ENCODE measurements around the gene CDSN.
"Not testable (repeated sequence)": the region's sequence is repeated elsewhere in the genome, so short reads cannot be mapped to it uniquely, and the experiment has no call there.

Gene CDSN

GRCh38 chr6:31120151-31120915 lies at the start of gene CDSN:
CDSN (minus strand) TSS chr6:31120446; CDS start chr6:31120419, 27 bp downstream.
- Histone ChIP-seq H3K27me3 (peaks cover 22% of the 10 kb centered on the region), H3K36me3 (no peaks in the 10 kb centered on the region), H3K4me1 (ENCODE audit: control insufficient read depth in 1 of 2, insufficient read depth in 1 of 2, low read depth in 1 of 2, low read length in 1 of 2) (no peaks in the 10 kb centered on the region), H3K9me3 (no peaks in the 10 kb centered on the region), H3K27ac (no peak within 1 kb of the TSS), H3K4me3 (ENCODE audit: low read depth in 1 of 2, low read length in 1 of 2) (no peak within 1 kb of the TSS)
- TF ChIP-seq, protein P1, sequence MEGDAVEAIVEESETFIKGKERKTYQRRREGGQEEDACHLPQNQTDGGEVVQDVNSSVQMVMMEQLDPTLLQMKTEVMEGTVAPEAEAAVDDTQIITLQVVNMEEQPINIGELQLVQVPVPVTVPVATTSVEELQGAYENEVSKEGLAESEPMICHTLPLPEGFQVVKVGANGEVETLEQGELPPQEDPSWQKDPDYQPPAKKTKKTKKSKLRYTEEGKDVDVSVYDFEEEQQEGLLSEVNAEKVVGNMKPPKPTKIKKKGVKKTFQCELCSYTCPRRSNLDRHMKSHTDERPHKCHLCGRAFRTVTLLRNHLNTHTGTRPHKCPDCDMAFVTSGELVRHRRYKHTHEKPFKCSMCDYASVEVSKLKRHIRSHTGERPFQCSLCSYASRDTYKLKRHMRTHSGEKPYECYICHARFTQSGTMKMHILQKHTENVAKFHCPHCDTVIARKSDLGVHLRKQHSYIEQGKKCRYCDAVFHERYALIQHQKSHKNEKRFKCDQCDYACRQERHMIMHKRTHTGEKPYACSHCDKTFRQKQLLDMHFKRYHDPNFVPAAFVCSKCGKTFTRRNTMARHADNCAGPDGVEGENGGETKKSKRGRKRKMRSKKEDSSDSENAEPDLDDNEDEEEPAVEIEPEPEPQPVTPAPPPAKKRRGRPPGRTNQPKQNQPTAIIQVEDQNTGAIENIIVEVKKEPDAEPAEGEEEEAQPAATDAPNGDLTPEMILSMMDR (IDR thresholded peaks at IDR 0.05): no peak

- Histone ChIP-seq H3K27ac (no peak overlapping the region), H3K4me1 (ENCODE audit: control insufficient read depth in 1 of 2, insufficient read depth in 1 of 2, low read depth in 1 of 2, low read length in 1 of 2) (no peaks in the 10 kb centered on the region), H3K36me3 (peaks cover 9% of the 10 kb centered on the region), H3K4me3 (ENCODE audit: low read depth in 1 of 2, low read length in 1 of 2) (no peak overlapping the region), H3K9me3 (no peaks in the 10 kb centered on the region), H3K27me3 (no peaks in the 10 kb centered on the region)
- TF ChIP-seq, protein P1 (IDR thresholded peaks at IDR 0.05): no peak
Observed at GRCh38 chr6:31169123-31169857, 49.0 kb upstream of the CDSN start.

DNA sequence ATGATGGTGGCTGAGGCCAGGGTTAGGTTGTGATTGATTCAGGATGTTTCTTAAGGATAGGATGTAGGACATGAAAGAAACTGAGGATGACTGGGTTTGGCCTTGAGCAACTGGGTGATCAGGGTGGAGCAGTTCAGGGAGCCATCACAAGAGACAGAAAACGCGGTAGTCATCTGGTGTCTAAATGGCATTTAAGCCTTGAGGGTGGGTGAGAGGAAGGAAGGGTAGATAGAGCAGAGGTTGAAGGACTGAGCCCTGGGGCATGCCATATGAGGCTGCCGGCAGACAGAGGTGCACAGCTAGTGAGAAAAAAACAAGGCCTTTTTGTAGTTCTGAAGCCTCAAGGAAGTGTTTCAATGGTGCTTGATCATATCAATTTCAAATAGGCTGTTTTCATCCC lies 48.4 kb upstream of the CDSN start:
- H3K27me3 ChIP-seq: no peaks in the 10 kb centered on the region
- no peak overlapping the region for H3K27ac ChIP-seq
- peaks cover 9% of the 10 kb centered on the region for H3K36me3 ChIP-seq
- H3K4me1 ChIP-seq (ENCODE audit: control insufficient read depth in 1 of 2, insufficient read depth in 1 of 2, low read depth in 1 of 2, low read length in 1 of 2): no peaks in the 10 kb centered on the region
- no peak overlapping the region for H3K4me3 ChIP-seq (ENCODE audit: low read depth in 1 of 2, low read length in 1 of 2)
- TF ChIP-seq, protein P1 (IDR thresholded peaks at IDR 0.05): no peak
- H3K9me3 ChIP-seq: no peaks in the 10 kb centered on the region

- Histone ChIP-seq H3K4me1 (ENCODE audit: control insufficient read depth in 1 of 2, insufficient read depth in 1 of 2, low read depth in 1 of 2, low read length in 1 of 2) (peaks cover 0 to 7% of the 10 kb centered on the region in 2 experiments), H3K36me3 (peaks cover 19% of the 10 kb centered on the region), H3K27me3 (no peaks in the 10 kb centered on the region), H3K9me3 (no peaks in the 10 kb centered on the region), H3K4me3 (ENCODE audit: low read depth in 1 of 2, low read length in 1 of 2) (no peak overlapping the region), H3K27ac (no peak overlapping the region)
- TF ChIP-seq, protein P1 (IDR thresholded peaks at IDR 0.05): no peak
Observed at GRCh38 chr6:31165986-31166385, 45.7 kb upstream of the CDSN start.

GRCh38 chr6:31165064-31165832 lies 45.0 kb upstream of the CDSN start:
- H3K9me3 ChIP-seq; H3K27ac ChIP-seq; H3K4me3 ChIP-seq (ENCODE audit: low read depth in 1 of 2, low read length in 1 of 2); H3K27me3 ChIP-seq; H3K4me1 ChIP-seq (ENCODE audit: control insufficient read depth in 1 of 2, insufficient read depth in 1 of 2, low read depth in 1 of 2, low read length in 1 of 2): not testable (repeated sequence)
- H3K36me3 ChIP-seq: peaks cover 19% of the 10 kb centered on the region

DNA sequence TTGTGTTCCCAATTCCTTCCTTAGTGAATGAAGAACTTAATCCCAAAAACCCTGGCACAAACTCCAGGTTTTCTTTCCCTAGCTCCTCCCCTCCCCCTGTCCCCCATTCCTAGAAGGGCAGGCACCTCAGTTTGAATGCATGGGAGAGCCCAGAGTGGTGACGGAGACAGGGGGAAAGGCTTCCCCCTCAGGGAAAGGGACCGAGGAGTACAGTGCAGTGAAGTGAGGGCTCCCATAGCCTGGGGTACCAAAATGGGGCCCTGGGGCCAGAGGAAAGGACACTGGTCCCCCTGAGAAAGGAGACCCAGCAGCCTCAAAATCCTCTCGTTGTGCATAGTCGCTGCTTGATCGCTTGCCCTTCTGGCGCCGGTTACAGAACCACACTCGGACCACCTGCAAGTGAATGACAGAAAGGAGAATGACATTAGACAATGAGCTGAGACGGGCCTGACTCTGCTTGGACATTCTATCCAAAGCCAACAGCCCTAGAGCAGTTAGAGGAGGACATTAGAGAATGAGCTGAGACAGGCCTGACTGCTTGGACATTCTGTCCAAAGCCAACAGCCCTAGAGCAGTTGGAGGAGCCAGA lies 44.3 kb upstream of the CDSN start:
- H3K9me3 ChIP-seq; H3K27ac ChIP-seq; H3K4me3 ChIP-seq (ENCODE audit: low read depth in 1 of 2, low read length in 1 of 2); H3K4me1 ChIP-seq (ENCODE audit: control insufficient read depth in 1 of 2, insufficient read depth in 1 of 2, low read depth in 1 of 2, low read length in 1 of 2); H3K27me3 ChIP-seq: not testable (repeated sequence)
- H3K36me3 ChIP-seq: peaks cover 19% of the 10 kb centered on the region
